ENCODE results near the gene SLC33A1.

DNA sequence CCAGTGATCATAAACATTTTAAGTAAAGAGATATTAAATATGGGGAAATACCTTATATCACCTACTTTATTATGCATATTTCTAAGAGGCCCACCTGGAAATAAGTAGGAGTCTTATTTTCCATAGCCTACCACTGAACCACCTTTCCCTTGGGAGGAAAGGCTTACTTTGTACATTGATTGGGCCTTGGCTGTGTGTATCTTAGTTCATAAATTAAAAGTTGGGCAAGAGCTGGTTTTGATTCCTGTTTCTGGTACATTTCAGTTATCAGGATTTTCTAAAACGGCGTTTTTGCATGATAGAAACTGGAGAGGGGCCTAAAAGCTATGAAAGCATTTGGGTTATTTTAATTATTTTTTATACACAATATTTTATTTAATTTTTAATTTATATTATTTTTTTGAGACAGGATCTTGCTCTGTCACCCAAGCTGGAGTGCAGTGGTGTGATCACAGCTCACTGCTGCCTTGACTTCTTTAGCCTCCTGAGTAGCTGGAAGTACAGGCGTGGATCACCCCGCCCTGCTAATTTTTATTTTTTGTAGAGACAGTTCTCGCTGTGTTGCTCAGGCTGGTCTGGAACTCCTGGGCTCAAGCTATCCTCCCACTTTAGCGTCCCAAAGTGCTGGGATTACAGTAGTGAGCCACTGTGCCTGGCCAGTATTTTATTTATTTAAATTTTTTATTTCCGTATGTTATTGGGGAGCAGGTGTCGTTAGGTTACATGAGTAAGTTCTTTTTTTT, 18.8 kb upstream of the SLC33A1 start:
- no peak for TF ChIP-seq YY1 (IDR thresholded peaks at IDR 0.05; ENCODE audit: low read depth, low read length)
- TF ChIP-seq, protein P1, sequence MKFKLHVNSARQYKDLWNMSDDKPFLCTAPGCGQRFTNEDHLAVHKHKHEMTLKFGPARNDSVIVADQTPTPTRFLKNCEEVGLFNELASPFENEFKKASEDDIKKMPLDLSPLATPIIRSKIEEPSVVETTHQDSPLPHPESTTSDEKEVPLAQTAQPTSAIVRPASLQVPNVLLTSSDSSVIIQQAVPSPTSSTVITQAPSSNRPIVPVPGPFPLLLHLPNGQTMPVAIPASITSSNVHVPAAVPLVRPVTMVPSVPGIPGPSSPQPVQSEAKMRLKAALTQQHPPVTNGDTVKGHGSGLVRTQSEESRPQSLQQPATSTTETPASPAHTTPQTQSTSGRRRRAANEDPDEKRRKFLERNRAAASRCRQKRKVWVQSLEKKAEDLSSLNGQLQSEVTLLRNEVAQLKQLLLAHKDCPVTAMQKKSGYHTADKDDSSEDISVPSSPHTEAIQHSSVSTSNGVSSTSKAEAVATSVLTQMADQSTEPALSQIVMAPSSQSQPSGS (IDR thresholded peaks at IDR 0.05; ENCODE audit: low read length) = no peak

All from GM12878 (cell line).